NB4 (cell line): ENCODE data around the gene GLT8D2.

Experiments used
- DNase-seq: peaks from one replicate; pipeline ENCODE4 v3.0.0; 2010; ENCODE audit warnings: low read depth
- H3K4me3 ChIP-seq: one replicate; pipeline ENCODE4 v1.5.1; 2011; ENCODE audit warnings: mild to moderate bottlenecking, low read depth, low read length, moderate library complexity
- CTCF ChIP-seq: IDR thresholded peaks from one replicate; pipeline ENCODE4 v1.5.1; 2012; ENCODE audit warnings: low read depth, low read length
- MYC ChIP-seq: IDR thresholded peaks from 2 replicates; pipeline ENCODE4 v1.6.1; 2011; ENCODE audit warnings: low read depth, low read length
- POLR2A ChIP-seq: IDR thresholded peaks from 2 replicates; pipeline ENCODE4 v1.6.1; 2011; ENCODE audit warnings: mild to moderate bottlenecking; ENCODE audit not compliant: insufficient read length; ENCODE audit errors: extremely low read depth
- TF ChIP-seq, protein P1 (sequence below): IDR thresholded peaks from 2 replicates; pipeline ENCODE4 v1.6.1; 2011; ENCODE audit warnings: low read depth, low read length

GLT8D2 gene

DNA sequence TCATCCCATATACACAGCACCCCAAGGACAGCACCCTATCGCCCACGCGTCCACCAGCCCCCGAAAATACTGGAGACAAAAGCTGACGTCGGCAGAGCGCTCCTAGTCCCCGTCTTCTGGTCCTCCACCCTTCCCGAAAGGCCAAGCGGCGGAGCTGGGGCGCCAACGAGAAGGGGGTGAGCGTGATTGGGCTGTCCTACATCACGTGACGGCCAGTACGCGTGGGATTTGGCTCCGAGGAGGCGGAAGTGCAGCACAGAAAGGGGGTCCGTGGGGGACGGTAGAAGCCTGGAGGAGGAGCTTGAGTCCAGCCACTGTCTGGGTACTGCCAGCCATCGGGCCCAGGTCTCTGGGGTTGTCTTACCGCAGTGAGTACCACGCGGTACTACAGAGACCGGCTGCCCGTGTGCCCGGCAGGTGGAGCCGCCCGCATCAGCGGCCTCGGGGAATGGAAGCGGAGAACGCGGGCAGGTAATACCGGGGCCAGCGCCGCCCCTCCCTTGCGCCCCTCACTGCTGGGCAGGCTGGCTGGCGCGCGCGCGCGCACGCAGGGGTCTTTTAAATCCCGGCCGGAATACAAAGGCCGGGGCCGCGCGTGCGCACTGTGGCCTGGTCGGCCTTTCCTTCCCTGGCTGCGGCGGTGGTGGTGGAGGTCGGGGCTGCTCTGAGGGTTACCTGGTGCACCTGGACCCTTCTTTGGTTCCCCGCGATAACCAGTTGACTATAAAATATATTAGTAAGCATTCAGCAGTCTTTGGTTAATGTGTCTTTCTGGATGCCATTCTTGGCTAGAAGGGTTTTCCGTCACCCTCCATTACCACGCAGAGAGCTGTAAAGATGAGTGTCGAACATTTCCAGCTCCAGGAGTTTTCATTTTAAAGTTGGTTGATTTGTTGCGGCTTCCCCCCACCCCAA is 84.1 kb downstream of the GLT8D2 start, which contains the start of gene TDG:
TSS of gene TDG (plus strand) at position 283 of the 915 bp plus-strand sequence. CDS start at position 449, 166 bp downstream.
- H3K4me3 ChIP-seq, result peak within 1 kb of the TSS; percentile 93
- TF ChIP-seq MYC (peak; percentile 95), POLR2A (peak; percentile 91), CTCF (no peak)
- TF ChIP-seq, protein P1, sequence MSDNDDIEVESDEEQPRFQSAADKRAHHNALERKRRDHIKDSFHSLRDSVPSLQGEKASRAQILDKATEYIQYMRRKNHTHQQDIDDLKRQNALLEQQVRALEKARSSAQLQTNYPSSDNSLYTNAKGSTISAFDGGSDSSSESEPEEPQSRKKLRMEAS, result peak; percentile 99
- DNase-seq, result peak; percentile 100

DNA sequence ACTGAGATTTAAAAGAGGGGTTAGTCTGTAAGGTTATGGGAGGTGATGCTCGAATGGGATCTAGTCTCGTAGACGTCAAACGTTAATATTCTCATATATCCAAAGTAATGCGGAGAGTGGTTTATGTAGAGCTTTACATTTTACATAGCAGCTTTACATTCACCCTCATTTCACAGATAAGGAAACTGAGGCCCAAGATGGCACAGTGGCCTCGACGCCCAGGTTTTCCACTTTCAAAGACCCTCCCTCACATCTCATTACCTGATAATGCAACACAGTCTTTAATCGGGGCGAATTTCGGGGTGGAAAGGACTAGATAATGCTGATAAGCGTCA is 84.8 kb downstream of the GLT8D2 start:
- peak overlapping the region; percentile 93 for H3K4me3 ChIP-seq
- no peak for DNase-seq
- TF ChIP-seq MYC (no peak), POLR2A (no peak), CTCF (no peak)
- TF ChIP-seq, protein P1, result no peak

- peak overlapping the region; percentile 93 for H3K4me3 ChIP-seq
- DNase-seq, result no peak
- no peak for TF ChIP-seq MYC
- TF ChIP-seq POLR2A, result no peak
- TF ChIP-seq, protein P1, result no peak
- TF ChIP-seq CTCF, result no peak
These were observed 85.2 kb downstream of the GLT8D2 start for GRCh38 chr12:103964805-103965204.

- no peak overlapping the region for H3K4me3 ChIP-seq
- TF ChIP-seq MYC (no peak), POLR2A (no peak), CTCF (no peak)
- TF ChIP-seq, protein P1, result no peak
- no peak for DNase-seq
These were observed 87.5 kb downstream of the GLT8D2 start for GRCh38 chr12:103962493-103962892.

- H3K4me3 ChIP-seq, result no peak overlapping the region
- TF ChIP-seq CTCF (no peak), MYC (no peak), POLR2A (no peak)
- DNase-seq, result no peak
These were observed 89.3 kb downstream of the GLT8D2 start for GRCh38 chr12:103960616-103961227.
